ENCODE measurements around the gene ST3GAL3. TPM values are rescaled to one million over a fixed set of nuclear protein-coding genes. Genes with fewer than 3 reads are reported as not detected.

ST3GAL3 gene, protein sequence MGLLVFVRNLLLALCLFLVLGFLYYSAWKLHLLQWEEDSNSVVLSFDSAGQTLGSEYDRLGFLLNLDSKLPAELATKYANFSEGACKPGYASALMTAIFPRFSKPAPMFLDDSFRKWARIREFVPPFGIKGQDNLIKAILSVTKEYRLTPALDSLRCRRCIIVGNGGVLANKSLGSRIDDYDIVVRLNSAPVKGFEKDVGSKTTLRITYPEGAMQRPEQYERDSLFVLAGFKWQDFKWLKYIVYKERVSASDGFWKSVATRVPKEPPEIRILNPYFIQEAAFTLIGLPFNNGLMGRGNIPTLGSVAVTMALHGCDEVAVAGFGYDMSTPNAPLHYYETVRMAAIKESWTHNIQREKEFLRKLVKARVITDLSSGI
- total RNA-seq (10 to 100 TPM; 29.7 to 32.0 TPM), polyA plus RNA-seq (10 to 100 TPM; 20.2 to 24.3 TPM)
- long read RNA-seq, donor 1, transcript ST3GAL3-208 (12 exons, 2,297 nt): minor isoform, 5 of 88 reads
- long read RNA-seq, donor 1, transcript ST3GAL3-209 (11 exons, 2,212 nt): minor isoform, 9 of 88 reads
- long read RNA-seq, donor 1, transcript ST3GAL3-205 (12 exons, 2,299 nt): major isoform, 25 of 88 reads
- long read RNA-seq, donor 1, partial matches to known transcripts: 8 of 88 reads
- long read RNA-seq, donor 1, other reads (novel, unspliced or antisense): 26 of 88 reads
- long read RNA-seq, donor 2, partial matches to known transcripts: 3 of 20 reads
- long read RNA-seq, donor 2, other reads (novel, unspliced or antisense): 15 of 20 reads

DNA sequence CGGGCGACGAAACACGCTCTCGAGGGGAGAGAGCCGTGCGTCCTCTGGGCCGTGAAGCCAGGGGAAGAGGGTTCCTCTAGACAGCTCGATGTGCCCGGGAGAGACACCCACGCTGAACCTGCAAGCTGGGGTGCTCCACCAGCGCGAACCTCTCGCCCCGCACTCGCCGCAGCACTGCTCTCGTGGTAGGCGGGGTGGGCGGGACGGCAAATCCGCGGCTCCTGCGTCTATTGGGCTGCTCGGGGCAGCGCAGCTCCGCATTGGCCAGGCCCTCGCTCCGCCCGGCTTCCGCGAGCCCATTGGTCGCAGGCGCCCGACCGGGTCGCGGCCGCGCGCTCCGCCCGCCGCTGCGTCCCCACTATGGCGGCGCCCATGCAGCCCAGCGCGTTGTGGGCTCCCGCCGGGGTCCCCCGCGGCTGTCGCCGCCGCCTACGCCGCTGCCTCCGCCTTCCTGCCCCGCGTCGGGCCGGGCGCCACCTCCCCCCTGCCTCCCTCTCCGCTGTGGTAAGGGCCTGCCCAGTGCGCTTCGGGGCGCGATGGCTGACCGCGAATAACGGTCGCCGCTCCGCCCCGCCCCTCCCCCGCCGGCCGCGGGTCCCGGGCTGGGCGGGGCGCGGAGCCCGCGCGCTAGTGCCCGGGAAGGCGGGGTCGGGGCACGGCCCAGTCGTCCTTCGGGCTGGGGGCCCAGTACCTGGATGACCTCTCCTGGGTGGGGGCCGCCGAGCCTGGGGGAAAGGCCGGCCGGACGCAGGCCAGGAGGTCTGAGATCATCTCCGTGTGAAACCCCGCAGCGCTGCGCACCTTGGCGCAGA, at the start of gene ST3GAL3:
Gene ST3GAL3, plus strand, starts transcription at position 347 of the 812 bp plus-strand sequence. CDS start 28,727 bp downstream, outside the sequence.
- Histone ChIP-seq H3K27ac (ENCODE audit: low read depth in 1 of 2, low read length in 2 of 2) (peak within 1 kb of the TSS in 1 of 2 donors; percentile 43), H3K36me3 (ENCODE audit: control insufficient read depth in 1 of 2, insufficient read depth in 2 of 2, low read length in 1 of 2) (peaks cover 3 to 4% of the 10 kb centered on the region in 2 donors), H3K4me3 (ENCODE audit: low read length in 2 of 2) (peak within 1 kb of the TSS; percentile 53 to 80), H3K27me3 (ENCODE audit: control insufficient read depth in 1 of 2, insufficient read depth in 2 of 2, low read length in 1 of 2) (no peaks in the 10 kb centered on the region), H3K9me3 (ENCODE audit: control insufficient read depth, low read length) (no peaks in the 10 kb centered on the region), H3K4me1 (ENCODE audit: control insufficient read depth in 1 of 2, insufficient read depth in 2 of 2, low read length in 2 of 2) (no peaks in the 10 kb centered on the region)
- ATAC-seq (ENCODE audit: low FRiP score) (peak; percentile 98), DNase-seq (peak; percentile 95 to 97)
- WGBS, 2 donors: 0% methylated on average over 67 to 103 of the region's 103 CpGs
- intact Hi-C loops (cut with DNase I): loop anchor here in 1 of 2 donors (2.0 to 5.0 kb wide), 2 partner anchors 57 to 180 kb away; partner anchors contain the start of gene KDM4A

DNA sequence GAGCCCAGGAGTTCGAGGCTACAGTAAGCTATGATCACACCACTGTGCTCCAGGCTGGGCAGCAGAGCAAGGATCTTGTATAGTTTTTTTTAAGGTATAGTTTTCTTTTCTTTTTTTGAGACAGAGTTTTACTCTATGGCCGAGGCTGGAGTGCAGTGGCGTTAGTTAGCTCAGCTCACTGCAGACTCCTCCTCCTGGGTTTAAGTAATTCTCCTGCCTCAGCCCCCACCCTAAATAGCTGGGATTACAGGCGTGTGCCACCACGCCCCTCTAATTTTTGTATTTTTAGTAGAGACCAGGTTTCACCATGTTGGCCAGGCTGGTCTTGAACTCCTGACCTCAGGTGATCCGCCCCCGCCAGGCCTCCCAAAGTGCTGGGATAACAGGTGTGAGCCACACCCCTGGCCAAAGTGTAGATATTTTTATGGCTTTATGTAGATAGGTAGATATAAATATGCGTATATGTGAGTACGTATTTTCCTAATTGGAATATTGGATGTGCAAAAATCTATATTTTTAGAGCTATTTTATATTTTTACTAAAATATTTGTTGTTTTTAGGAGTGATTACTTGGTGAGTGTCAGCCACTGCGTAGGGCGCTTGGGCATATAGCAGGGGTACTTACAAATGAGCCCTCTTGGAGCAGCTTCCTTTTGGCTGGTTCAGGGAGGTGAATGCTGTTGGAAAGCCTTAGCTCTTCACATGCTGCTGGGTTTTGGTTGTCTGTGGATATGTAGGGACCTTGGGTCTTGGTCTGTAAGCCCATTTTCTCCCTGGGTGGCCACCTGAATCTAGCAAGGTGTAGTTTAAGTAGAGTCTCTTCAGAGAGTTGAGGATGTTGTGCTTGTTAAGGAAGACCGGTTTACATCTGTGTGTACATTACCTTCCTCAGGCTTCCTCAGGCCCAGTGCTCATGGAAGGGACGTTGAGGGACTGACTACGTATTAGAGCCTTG, 47.8 kb upstream of the ST3GAL3 start:
- peaks cover 15 to 16% of the 10 kb centered on the region in 2 donors for H3K36me3 ChIP-seq (ENCODE audit: control insufficient read depth in 1 of 2, insufficient read depth in 2 of 2, low read length in 1 of 2)
- H3K4me1 ChIP-seq (ENCODE audit: control insufficient read depth in 1 of 2, insufficient read depth in 2 of 2, low read length in 2 of 2): no peaks in the 10 kb centered on the region
- no peak for DNase-seq
- no peak overlapping the region for H3K4me3 ChIP-seq (ENCODE audit: low read length in 2 of 2)
- no peaks in the 10 kb centered on the region for H3K27me3 ChIP-seq (ENCODE audit: control insufficient read depth in 1 of 2, insufficient read depth in 2 of 2, low read length in 1 of 2)
- intact Hi-C loops (cut with DNase I): no loop called here
- no peak for ATAC-seq (ENCODE audit: low FRiP score)
- no peaks in the 10 kb centered on the region for H3K9me3 ChIP-seq (ENCODE audit: control insufficient read depth, low read length)
- 85% methylated on average over 14 of the region's 14 CpGs for WGBS, 2 donors
- no peak overlapping the region for H3K27ac ChIP-seq (ENCODE audit: low read depth in 1 of 2, low read length in 2 of 2)

DNA sequence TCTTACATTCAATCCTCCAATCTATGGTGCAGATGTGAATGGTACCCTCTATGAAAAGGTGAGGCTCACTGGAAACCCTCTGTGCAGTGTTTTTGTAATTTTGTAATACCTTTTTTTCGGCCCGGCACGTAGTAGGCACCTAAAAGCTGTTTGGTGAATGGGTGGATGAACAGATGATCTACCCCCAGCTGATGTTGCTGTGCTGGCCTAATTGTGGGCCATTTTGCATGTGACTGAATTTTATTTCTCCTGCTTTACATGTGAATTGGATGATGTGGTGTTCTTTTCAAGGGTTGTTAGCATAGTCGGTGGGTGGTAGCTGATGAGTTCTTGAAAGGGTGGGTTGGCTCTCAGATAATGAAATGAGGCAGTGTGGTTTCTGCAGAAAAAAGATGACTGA, 47.0 kb upstream of the ST3GAL3 start:
- H3K27me3 ChIP-seq (ENCODE audit: control insufficient read depth in 1 of 2, insufficient read depth in 2 of 2, low read length in 1 of 2): no peaks in the 10 kb centered on the region
- H3K9me3 ChIP-seq (ENCODE audit: control insufficient read depth, low read length): no peaks in the 10 kb centered on the region
- peaks cover 15 to 16% of the 10 kb centered on the region in 2 donors for H3K36me3 ChIP-seq (ENCODE audit: control insufficient read depth in 1 of 2, insufficient read depth in 2 of 2, low read length in 1 of 2)
- H3K27ac ChIP-seq (ENCODE audit: low read depth in 1 of 2, low read length in 2 of 2): no peak overlapping the region
- no peaks in the 10 kb centered on the region for H3K4me1 ChIP-seq (ENCODE audit: control insufficient read depth in 1 of 2, insufficient read depth in 2 of 2, low read length in 2 of 2)
- no peak overlapping the region for H3K4me3 ChIP-seq (ENCODE audit: low read length in 2 of 2)
- ATAC-seq (ENCODE audit: low FRiP score) (no peak), DNase-seq (no peak)
- intact Hi-C loops (cut with DNase I): no loop called here
- 59 to 67% methylated on average over 4 of the region's 4 CpGs for WGBS, 2 donors

DNA sequence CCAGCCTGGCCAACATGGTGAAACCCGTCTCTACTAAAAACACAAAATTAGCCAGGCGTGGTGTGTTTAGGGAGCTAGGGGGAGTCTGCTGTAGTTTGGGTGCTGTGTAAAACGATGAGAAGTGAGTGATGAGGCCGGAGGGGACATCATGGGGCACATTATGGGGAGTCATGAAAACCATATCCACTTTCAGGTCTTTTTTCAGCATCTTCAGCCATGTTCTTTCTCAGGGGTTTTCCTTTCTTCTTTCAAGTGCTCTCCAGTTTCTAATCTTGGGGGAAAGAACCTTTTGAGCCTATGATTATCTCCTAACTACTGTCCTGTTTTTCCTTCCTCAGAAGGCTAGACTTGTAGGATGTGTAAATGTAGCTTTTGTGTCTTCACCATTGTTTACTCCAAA, 43.0 kb upstream of the ST3GAL3 start:
- Histone ChIP-seq H3K9me3 (ENCODE audit: control insufficient read depth, low read length) (no peaks in the 10 kb centered on the region), H3K27ac (ENCODE audit: low read depth in 1 of 2, low read length in 2 of 2) (no peak overlapping the region), H3K27me3 (ENCODE audit: control insufficient read depth in 1 of 2, insufficient read depth in 2 of 2, low read length in 1 of 2) (no peaks in the 10 kb centered on the region), H3K4me1 (ENCODE audit: control insufficient read depth in 1 of 2, insufficient read depth in 2 of 2, low read length in 2 of 2) (no peaks in the 10 kb centered on the region), H3K4me3 (ENCODE audit: low read length in 2 of 2) (no peak overlapping the region), H3K36me3 (ENCODE audit: control insufficient read depth in 1 of 2, insufficient read depth in 2 of 2, low read length in 1 of 2) (peaks cover 18 to 29% of the 10 kb centered on the region in 2 donors)
- WGBS, 2 donors: 79 to 85% methylated on average over 4 of the region's 4 CpGs
- DNase-seq (no peak), ATAC-seq (ENCODE audit: low FRiP score) (no peak)
- intact Hi-C loops (cut with DNase I): no loop called here

DNA sequence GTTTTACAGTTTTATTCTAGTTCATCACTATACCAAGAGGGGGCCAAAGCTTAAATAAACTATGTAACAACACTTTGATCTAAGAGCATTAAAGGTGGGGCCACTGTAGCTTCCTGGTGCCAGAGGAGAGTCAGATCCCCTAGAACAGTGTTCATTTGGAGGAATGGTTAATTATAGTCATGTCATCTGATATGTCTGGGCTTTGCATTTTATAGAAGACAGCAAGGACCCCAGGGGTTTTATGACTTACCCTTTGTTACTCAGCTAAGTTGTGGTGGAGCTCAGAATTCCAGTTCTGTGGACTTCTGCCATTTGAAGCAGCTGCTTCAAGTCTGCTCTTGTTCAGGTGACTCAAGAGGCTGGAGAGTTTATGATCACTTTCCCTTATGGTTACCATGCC, 40.7 kb upstream of the ST3GAL3 start:
- DNase-seq (no peak), ATAC-seq (ENCODE audit: low FRiP score) (no peak)
- Histone ChIP-seq H3K4me3 (ENCODE audit: low read length in 2 of 2) (no peak overlapping the region), H3K27me3 (ENCODE audit: control insufficient read depth in 1 of 2, insufficient read depth in 2 of 2, low read length in 1 of 2) (no peaks in the 10 kb centered on the region), H3K36me3 (ENCODE audit: control insufficient read depth in 1 of 2, insufficient read depth in 2 of 2, low read length in 1 of 2) (peaks cover 23 to 27% of the 10 kb centered on the region in 2 donors), H3K27ac (ENCODE audit: low read depth in 1 of 2, low read length in 2 of 2) (no peak overlapping the region), H3K9me3 (ENCODE audit: control insufficient read depth, low read length) (no peaks in the 10 kb centered on the region), H3K4me1 (ENCODE audit: control insufficient read depth in 1 of 2, insufficient read depth in 2 of 2, low read length in 2 of 2) (no peaks in the 10 kb centered on the region)
- intact Hi-C loops (cut with DNase I): no loop called here

DNA sequence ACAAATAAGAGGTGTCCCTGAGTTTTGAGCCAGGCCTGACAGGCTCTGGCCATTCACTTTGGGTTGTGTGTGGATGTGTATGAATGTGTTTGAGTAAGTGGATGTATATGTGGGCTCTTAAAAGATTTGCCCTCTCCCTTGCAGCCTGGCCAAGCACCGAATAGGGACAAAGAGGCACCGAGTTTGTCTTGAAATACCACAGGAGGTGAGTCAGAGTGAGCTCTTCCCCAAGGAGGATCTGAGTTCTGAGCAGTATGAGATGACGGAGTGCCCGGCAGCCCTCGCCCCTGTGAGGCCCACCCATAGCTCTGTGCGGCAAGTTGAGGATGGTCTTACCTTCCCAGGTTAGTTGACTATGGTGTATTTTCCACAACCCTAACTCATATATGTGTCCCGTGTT, 38.4 kb upstream of the ST3GAL3 start:
- ATAC-seq (ENCODE audit: low FRiP score): peak; percentile 38
- WGBS, 2 donors: 91% methylated on average over 7 of the region's 7 CpGs
- no peak overlapping the region for H3K27ac ChIP-seq (ENCODE audit: low read depth in 1 of 2, low read length in 2 of 2)
- no peak for DNase-seq
- no peak overlapping the region for H3K4me3 ChIP-seq (ENCODE audit: low read length in 2 of 2)
- intact Hi-C loops (cut with DNase I): no loop called here
- peaks cover 21 to 22% of the 10 kb centered on the region in 2 donors for H3K36me3 ChIP-seq (ENCODE audit: control insufficient read depth in 1 of 2, insufficient read depth in 2 of 2, low read length in 1 of 2)
- no peaks in the 10 kb centered on the region for H3K9me3 ChIP-seq (ENCODE audit: control insufficient read depth, low read length)
- H3K27me3 ChIP-seq (ENCODE audit: control insufficient read depth in 1 of 2, insufficient read depth in 2 of 2, low read length in 1 of 2): no peaks in the 10 kb centered on the region
- H3K4me1 ChIP-seq (ENCODE audit: control insufficient read depth in 1 of 2, insufficient read depth in 2 of 2, low read length in 2 of 2): no peaks in the 10 kb centered on the region

DNA sequence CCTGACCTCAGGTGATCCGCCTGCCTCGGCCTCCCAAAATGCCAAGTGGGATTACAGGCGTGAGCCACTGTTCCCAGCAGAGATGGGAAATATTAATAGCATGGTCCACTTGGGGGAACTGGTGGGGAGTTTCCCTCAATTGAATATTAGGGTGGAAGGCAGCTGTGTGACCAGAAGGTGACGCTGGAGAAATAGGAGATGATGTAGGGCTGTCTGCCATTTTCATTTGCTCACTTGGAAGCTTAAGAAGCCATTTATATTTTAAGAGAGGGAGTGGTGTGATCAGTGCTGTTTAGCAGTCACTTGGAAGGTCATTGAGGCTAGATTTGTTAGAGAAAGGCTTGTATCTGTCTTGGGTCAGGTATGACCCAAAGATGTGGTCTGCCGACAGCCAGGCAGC, 37.5 kb upstream of the ST3GAL3 start:
- Histone ChIP-seq H3K27me3 (ENCODE audit: control insufficient read depth in 1 of 2, insufficient read depth in 2 of 2, low read length in 1 of 2) (no peaks in the 10 kb centered on the region), H3K27ac (ENCODE audit: low read depth in 1 of 2, low read length in 2 of 2) (no peak overlapping the region), H3K4me1 (ENCODE audit: control insufficient read depth in 1 of 2, insufficient read depth in 2 of 2, low read length in 2 of 2) (no peaks in the 10 kb centered on the region), H3K36me3 (ENCODE audit: control insufficient read depth in 1 of 2, insufficient read depth in 2 of 2, low read length in 1 of 2) (peaks cover 19 to 22% of the 10 kb centered on the region in 2 donors), H3K9me3 (ENCODE audit: control insufficient read depth, low read length) (no peaks in the 10 kb centered on the region), H3K4me3 (ENCODE audit: low read length in 2 of 2) (no peak overlapping the region)
- 88 to 93% methylated on average over 5 of the region's 5 CpGs for WGBS, 2 donors
- intact Hi-C loops (cut with DNase I): no loop called here
- no peak for DNase-seq
- ATAC-seq (ENCODE audit: low FRiP score): no peak

DNA sequence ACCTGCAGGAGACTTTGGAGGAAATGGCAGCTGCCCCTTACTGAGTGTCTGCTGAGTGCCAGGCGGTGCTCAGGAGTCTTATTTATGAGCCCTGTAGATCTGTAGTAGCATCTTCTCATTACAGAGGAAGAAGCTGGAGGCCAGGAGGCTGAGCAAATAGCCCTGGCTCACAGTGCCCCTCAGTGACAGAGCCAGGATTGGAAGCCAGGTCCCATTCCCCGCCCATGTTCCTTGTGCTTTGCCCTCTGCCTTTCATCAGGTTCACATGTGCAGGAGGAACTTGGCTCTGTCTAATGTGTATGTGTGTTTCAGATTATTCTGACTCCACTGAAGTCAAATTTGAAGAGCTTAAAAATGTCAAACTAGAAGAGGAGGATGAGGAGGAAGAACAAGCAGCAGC, 36.1 kb upstream of the ST3GAL3 start:
- no peak for DNase-seq
- Histone ChIP-seq H3K27ac (ENCODE audit: low read depth in 1 of 2, low read length in 2 of 2) (no peak overlapping the region), H3K27me3 (ENCODE audit: control insufficient read depth in 1 of 2, insufficient read depth in 2 of 2, low read length in 1 of 2) (no peaks in the 10 kb centered on the region), H3K36me3 (ENCODE audit: control insufficient read depth in 1 of 2, insufficient read depth in 2 of 2, low read length in 1 of 2) (peaks cover 14 to 20% of the 10 kb centered on the region in 2 donors), H3K4me3 (ENCODE audit: low read length in 2 of 2) (no peak overlapping the region), H3K4me1 (ENCODE audit: control insufficient read depth in 1 of 2, insufficient read depth in 2 of 2, low read length in 2 of 2) (no peaks in the 10 kb centered on the region), H3K9me3 (ENCODE audit: control insufficient read depth, low read length) (no peaks in the 10 kb centered on the region)
- WGBS, 2 donors: 94 to 95% methylated on average over 2 of the region's 2 CpGs
- intact Hi-C loops (cut with DNase I): no loop called here
- no peak for ATAC-seq (ENCODE audit: low FRiP score)
